C1 segment of cervical spinal cord (tissue), 14 donors: ENCODE results near the gene TMEM145.
"Not testable (repeated sequence)": the region's sequence is repeated elsewhere in the genome, so short reads cannot be mapped to it uniquely, and the experiment has no call there.

Experiments used
- DNase-seq, 14 donors: peaks; one replicate each; lab custom pipeline; 2025; lab: John Stamatoyannopoulos, UW

TMEM145 gene

DNA sequence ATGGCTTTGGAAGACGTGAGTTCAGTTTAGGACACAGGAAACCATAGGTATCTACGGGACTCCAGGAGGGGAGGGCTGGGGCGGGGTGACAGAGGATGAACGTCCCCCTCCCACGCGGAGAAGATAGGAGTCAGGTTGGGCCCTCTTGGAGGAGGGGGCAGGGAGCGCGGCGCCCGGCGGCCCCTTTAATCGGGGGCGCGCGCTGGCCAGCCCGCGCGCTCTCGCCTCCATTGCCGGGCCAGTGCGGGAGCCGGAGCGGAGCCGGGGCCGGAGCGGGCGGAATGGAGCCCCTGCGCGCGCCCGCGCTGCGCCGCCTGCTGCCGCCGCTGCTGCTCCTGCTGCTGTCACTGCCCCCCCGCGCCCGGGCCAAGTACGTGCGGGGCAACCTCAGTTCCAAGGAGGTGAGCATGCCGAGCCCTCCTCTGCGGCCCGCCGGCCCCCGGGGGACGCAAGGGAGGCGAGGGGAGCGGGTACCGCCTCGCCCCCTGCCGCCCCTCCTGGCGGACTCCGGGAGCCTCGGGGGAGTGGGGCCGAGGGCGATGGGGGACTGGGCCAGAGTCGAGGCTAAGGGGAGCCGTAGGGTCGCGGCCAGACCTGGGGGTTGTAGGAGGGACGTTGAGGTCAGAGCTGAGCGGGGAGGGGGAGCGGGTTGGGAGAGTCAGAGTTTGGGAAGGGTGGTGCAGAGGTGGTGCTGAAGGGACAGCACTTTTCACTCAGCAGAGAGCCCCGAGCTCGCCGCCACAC lies at the start of gene TMEM145:
Gene TMEM145, plus strand, starts transcription at position 214 of the 744 bp plus-strand sequence. Its CDS starts 68 bp downstream, at position 282.
- DNase-seq = peak in 7 of 14 donors; percentile 11 to 65 (median 33)

DNA sequence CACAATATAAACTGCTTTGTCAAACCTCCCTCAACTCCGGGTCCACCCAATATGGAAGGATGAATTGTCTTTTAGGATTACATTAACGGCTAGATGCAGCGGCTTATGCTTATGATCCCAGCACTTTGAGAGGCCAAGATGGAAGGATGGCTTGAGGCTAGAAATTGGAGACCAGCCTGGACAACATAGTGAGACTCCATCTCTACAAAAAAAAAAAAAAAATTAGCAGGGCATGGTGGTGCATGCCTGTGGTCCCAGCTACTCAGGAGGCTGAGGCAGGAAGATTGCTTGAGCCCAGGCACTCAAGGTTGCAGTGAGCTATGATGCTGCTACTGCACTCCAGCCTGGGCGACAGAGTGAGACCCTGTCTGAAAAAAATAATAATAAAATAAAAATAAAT lies 47.0 kb upstream of the TMEM145 start:
- DNase-seq = not testable (repeated sequence)

DNA sequence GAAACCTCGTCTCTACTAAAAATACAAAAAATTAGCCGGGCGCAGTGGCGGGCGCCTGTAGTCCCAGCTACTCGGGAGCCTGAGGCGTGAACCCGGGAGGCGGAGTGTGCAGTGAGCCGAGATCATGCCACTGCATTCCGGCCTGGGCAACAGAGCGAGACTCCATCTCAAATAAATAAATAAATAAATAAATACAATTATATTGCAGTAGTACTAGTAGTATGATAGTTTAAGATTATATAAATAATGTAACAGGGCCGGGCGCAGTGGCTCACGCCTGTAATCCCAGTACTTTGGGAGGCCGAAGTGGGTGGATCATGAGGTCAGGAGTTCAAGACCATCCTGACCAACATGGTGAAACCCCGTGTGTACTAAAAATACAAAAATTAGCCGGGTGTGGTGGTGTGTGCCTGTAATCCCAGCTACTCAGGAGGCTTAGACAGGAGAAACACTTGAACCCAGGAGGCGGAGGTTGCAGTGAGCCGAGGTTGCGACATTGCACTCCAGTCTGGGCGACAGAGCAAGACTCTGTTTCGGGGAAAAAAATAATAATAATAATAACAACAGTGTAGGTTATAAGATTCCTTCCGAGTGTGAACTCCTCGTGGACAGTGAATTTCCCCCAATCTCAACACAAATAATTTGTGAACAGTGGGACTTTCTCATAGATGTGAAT lies 46.0 kb upstream of the TMEM145 start:
- not testable (repeated sequence) for DNase-seq

DNA sequence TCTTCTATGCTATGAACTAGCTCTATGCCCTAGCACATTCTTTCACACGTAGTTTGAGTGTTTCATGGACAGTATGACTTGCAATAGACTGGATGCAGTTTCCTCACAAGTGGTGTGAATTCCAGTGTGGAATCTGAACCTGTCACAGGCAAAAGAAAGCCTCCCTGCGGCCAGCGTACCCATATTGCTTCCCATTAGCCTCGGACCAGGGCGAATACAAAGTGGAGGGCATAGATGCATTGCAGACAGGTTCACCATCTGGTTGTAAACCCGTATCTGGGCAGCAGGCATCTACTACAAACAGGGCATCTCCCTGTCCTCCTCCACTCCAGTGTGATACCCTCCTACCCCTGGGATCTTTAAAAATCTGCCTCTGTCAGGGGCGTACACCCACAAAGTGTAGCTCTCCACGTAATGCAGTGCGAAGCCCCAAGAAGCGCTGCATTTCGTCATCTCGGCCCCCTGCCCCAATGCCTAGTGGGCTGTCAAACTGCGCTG lies 45.4 kb upstream of the TMEM145 start:
- DNase-seq = no peak

DNA sequence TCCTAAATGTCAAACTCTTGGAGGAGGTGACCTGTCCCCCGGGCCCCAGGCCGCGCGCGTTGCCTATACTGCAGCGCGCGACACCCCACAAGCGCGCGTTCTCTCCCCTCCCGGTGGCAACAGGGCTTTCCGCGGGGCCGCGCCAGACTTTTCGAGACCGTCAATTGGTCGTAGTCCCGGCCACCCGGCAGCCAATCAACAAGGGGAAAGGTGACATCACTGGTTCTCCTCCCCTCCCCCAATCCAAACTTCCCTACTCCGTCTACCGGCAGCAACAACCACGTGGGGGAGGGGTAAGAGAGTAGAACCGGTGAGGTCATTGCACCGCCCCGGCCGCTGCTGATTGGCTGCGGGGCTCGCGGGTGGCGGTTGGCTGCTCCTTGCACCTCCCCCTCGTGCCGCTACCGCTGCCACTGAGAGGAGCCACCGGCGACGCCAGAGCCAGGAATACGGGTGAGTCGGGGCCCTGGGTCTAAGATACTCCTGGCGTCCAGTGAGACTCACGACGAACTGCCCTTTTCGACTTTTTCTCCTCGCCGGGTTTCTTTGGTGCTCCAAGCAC lies 44.9 kb upstream of the TMEM145 start:
- DNase-seq = peak; percentile 98 to 100 (median 100)

DNA sequence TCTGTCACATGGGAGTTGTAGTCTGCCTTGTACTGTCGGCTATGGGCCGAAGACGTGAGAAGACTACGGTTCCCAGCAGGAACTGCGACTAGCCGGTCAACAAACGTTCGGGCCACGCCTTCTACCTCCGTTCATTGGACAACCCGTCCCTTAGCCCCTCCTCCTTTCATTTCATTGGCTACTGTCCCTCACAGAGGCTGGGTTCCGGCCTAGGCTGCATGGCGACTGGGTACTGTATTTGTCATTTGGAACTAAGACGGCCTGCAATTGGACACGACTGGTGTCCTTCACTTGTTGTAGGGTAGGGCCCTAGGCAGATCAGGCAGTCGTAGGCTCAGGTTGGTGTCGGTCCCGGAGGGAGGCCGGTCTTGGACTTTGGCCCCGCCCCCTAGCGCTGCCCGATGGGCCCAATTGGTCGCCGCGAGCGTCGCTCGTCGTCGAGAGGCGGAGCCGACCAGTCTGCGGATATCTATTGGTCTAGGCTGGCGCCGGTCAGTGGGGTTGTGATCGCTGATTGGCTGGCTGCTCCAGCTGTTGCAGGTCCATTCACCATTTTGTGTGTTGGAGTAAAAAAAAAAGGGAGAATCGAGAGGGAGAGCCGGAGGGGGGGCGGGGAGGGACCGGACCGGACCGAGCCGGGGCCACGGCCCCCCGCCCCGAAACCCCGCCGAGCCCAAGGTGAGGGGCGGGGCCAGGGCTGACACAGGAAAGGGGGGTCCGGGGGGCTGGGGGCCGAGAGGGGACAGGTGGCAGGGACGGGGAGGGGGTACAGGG lies 44.2 kb upstream of the TMEM145 start, which contains the start of gene CIC:
Gene CIC, plus strand, starts transcription at position 549 of the 774 bp plus-strand sequence. CDS start 2,532 bp downstream, outside the sequence.
- DNase-seq = peak; percentile 98 to 100 (median 100)

DNA sequence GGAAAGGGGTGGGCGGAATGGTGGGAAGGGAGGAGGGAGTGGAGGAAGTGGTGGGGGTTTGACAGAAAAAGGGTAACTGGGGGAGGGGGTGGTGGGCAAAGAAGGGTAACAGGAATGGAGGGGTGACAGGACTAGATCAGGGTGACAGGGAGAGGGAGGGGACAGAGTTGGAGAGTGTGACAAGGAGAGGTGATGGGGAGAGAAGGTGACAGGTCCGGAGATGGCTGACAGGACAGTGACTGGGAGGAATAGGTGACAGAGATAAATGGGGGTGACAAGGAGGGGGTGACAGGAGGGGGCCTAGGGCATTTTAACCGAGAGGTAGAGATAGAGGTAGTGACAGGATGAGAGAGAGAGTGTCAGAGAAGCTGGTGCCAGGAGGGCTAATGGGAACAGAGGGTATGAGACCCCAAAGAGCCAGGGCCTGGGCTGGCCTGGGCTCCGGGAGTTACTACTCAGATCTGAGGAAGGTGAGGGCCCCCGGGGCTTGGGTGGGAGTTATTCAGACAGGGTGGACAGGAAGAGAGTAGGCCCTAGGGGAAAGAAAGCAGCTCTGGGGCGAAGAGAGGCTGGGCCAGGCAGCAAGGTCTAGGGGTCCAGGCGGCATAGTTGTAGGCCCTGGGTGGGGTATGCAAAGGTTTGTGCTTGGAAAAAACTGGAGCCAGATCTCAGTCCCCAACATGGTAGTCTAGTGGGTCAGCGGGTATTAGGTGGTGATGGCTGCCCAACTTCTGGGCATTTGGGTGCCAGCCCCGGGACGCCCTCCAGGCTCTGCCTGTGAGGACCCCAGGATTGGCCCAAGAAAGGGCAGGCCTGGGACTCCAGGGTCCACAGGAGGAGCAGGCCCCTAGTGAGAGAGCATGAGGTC lies 43.4 kb upstream of the TMEM145 start:
- peak in 3 of 14 donors; percentile 26 to 63 (median 43) for DNase-seq

DNA sequence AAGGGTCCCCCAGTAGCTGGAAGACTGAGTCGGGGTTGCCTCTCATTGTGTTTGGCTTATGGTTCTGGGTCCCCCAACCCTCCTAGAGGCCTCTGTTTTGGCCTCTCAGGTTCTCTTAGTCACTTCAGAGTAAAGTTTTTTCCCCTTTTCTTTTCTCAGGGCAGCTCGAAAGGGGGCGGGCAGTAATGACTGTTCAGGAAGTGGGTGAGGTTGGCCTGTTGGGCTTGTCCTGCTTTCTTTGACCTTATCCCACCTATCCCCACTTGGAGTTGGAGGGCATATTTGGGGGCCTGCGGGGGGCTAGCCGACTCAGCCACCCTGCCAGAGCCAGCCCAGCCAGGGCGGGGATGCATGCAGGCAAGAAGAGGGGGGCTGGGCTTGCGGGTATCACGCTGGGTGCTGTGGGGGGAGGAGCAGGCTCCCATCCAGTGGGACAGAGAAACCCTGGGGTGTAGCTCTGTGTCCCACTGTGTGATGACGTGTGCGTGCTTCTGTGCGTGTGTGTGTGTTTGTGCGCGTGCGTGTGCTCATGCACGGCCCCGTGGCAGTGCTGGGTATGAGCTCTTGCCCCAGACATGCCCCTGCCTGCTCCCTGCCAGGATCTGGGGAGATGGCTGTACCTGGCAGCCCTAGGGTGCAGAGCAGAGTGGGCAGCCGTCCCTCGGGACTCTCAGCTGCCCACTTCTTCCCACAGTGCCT lies 42.6 kb upstream of the TMEM145 start:
- DNase-seq = peak in 10 of 14 donors; percentile 19 to 71 (median 54)

DNA sequence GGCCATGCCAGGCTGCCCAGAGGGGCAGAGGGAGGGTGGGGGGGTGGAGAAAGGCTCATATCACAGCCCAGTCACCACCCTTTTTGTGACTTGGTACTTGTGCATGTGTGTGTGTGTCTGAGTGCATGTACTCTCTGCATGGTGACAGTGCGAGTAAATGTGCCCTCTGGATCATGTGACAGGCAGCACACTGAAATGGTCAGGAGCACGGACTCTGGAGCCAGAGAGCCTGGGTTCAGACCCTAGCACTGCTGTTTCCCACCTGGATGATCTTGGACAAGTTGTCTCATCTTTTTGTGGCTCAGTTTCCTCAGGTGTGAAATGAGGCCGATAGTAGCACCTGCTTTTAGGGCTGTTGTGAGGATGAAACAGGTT lies 42.1 kb upstream of the TMEM145 start:
- DNase-seq = peak in 1 of 14 donors; percentile 52

DNA sequence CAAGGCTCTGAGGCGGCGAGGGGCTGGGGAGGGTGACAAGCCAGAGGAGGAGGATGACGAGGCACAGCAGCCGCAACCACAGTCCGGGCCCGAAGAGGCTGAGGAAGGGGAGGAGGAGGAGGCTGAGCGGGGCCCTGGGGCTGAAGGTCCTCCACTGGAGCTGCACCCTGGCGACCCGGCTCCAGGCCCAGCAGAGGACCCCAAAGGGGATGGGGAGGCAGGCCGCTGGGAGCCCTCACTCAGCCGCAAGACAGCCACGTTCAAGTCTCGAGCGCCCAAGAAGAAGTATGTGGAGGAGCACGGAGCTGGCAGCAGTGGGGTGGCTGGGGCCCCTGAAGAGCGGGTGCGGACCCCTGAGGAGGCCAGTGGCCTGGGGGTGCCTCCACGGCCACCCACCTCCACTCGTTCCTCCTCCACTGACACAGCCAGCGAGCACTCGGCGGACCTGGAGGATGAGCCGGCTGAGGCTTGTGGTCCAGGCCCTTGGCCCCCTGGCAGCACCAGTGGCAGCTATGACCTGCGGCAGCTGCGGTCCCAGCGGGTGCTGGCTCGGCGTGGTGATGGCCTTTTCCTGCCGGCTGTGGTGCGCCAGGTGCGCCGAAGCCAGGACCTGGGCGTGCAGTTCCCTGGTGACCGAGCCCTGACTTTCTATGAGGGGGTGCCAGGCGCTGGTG lies 41.1 kb upstream of the TMEM145 start:
- DNase-seq = no peak

DNA sequence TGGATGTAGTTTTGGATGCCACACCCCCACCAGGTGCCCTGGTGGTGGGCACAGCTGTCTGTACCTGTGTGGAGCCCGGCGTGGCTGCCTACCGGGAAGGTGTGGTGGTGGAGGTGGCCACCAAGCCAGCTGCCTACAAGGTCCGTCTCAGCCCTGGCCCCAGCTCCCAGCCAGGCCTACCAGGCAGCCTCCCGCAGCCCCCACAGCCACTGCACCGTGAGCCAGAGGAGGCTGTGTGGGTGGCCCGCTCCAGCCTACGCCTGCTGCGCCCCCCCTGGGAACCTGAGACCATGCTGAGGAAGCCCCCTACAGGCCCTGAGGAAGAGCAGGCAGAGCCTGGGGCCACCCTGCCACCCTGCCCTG lies 40.6 kb upstream of the TMEM145 start:
- no peak for DNase-seq

DNA sequence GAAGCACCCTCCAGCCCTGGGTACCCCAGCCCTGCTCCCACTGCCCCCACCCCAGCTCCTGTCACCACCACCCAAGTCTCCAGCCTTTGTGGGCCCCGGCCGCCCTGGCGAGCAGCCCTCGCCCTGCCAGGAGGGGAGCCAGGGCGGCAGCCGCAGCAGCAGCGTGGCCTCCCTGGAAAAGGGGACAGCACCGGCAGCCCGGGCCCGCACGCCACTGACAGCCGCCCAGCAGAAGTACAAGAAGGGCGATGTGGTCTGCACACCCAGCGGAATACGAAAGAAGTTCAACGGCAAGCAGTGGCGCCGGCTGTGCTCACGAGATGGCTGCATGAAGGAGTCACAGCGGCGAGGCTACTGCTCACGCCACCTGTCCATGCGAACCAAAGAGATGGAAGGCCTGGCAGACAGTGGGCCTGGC lies 40.1 kb upstream of the TMEM145 start:
- no peak for DNase-seq

DNA sequence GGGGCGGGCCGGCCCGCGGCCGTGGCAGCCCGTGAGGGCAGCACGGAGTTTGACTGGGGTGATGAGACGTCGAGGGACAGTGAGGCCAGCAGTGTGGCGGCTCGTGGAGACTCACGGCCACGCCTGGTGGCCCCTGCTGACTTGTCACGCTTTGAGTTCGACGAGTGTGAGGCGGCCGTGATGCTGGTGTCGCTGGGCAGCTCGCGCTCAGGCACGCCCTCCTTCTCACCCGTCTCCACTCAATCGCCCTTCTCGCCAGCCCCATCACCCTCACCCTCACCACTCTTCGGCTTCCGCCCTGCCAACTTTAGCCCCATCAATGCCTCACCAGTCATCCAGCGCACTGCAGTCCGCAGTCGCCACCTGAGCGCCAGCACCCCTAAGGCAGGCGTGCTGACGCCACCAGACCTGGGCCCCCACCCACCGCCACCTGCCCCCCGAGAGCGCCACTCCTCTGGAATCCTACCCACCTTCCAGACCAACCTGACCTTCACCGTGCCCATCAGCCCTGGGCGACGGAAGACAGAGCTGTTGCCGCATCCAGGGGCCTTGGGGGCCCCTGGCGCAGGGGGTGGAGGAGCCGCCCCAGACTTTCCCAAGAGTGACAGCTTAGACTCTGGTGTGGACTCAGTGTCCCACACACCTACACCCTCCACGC lies 39.6 kb upstream of the TMEM145 start:
- DNase-seq = no peak

DNA sequence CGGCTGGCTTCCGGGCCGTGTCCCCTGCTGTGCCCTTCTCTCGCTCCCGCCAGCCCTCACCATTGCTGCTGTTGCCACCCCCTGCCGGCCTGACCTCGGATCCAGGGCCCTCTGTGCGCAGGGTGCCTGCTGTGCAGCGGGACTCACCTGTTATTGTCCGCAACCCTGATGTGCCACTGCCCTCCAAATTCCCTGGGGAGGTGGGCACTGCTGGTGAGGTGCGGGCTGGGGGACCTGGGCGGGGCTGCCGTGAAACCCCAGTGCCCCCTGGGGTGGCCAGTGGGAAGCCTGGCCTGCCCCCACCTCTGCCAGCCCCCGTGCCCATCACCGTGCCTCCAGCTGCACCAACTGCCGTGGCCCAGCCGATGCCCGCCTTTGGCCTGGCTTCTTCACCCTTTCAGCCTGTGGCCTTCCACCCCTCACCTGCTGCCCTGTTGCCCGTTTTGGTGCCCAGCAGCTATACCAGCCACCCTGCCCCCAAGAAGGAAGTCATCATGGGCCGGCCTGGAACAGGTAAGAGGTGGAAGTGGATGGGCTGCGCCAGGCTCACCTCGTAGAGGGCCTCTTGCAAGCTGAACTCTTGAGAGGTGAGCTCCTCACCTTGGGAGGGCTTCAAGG lies 38.9 kb upstream of the TMEM145 start:
- no peak for DNase-seq

DNA sequence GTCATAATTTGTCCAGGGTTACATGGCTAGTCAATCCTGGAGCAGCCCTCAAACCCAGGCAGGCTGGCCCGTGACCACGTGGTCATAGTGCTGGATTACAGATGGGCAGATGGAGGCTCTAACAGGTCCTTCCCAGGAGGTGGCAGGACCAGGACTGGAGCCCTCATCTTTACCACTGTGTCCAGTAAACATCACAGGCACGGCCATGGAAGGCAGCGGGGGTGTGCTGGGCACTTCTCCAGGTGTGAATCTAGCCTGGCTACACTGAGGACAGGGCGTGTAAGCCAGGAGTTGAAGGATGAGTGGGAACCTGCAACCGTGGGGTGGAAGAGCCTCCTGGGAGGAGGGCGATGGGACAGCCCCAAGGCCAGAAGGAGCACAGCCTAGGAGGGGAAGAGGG lies 38.0 kb upstream of the TMEM145 start:
- peak in 1 of 14 donors; percentile 79 for DNase-seq

DNA sequence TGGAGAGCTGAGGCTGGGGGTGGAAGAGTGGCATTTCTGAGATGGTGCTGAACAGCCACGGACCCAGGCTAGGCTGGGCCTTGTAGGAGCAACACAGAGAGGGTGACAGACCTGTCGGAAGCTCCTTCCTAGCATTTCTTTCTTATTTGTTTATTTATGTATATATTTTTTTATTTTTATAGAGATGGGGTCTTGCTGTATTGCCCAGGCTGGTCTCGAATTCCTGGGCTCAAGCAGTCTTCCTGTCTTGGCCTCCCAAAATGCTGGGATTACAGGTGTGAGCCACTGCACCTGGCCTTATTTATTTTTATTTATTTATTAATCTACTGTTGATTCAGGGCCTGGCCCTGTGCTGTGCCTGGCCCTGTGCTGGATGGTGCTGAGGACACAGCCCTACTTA lies 37.6 kb upstream of the TMEM145 start:
- no peak for DNase-seq

DNA sequence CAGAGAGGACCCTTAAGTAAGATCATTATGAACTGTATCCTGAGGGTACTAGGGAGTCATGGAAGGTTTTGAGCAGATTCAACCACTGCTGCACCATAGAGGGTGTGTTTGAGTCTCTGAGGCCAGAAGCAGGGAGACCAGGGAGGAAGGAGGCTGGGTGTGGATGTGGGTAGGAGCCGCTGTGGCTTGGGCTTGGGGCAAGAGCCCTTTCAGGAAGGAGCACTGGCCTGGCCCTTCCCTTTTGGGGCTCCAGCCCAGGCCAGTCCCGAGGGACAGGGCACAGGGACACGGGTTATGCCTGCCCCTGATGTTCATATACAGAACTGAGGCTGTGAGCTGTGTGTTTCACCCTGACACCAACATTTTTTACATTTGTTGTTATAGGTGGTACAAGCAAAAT lies 36.8 kb upstream of the TMEM145 start:
- no peak for DNase-seq

DNA sequence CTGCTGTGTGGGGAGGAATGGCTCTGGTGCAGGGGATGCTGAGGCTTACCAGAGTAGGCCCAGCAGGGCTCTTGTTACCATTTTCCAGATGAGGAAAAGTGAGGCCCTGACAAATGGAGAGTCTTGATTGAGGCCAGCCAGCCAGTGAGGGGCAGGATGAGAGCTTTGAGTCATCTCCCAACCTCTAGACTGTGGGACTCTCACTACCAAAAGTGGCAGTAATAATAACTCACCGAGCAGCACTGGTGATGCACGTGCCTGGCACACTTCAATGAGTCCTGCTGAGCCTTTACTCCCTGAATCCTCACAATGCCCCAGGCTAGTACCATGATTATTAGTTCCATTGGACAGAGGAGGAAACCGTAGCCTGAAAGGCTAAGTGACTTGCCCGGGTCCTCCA lies 36.3 kb upstream of the TMEM145 start:
- DNase-seq = no peak
